HS-5 (cell line): ENCODE measurements around the gene SOX10.
"Not testable (repeated sequence)": the region's sequence is repeated elsewhere in the genome, so short reads cannot be mapped to it uniquely, and the experiment has no call there.

ENCODE experiments used
- DNase-seq: peaks from one replicate; pipeline ENCODE4 v3.0.0-alpha.2; 2012; ENCODE audit warnings: low read depth

Gene SOX10

DNA sequence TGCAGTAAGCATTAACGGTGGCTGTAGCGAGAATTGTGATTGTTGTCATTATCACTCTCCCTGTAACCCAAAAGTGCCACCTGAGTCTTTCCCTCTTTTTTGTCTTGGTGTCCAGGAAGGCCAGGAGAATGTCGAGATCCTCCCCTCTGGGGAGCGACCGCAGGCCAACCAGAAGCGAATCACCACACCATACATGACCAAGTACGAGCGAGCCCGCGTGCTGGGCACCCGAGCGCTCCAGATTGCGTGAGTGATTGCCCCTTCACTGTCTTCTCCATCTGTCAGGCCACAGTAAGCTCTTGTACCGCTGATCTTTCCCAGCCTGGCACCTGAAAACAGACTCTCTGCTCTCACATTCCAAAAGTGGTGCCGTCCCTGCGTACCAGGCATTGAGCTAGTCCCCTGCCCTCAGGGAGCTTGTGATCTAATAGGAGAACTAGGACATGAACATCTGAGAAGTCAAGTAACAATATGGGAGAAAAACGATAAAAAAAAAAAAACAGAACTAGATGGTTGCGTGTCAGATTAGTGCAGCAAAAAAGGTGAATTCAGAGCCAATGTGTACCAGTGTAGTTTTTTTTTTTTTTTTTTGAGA is 25.0 kb downstream of the SOX10 start:
- no peak for DNase-seq

DNA sequence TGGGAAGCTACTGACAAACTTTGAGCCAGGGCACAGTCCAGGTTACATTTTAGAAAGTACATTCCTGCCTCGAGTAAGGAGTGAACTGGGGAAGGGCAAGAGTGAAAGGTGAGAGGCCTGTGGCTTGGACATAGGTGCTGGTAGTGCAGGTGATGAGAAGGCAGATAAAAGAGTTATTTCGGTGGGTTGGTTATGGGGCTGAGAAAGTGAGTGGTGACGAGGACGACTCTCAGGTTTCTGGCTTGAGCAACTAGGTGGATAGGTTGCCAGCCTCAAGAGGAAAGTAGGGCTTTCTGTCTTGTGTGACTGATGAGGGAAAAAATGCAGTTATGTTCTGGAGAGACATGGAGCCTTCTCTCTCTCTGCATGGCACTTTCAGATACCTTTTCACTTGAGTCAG is 27.1 kb downstream of the SOX10 start:
- no peak for DNase-seq

DNA sequence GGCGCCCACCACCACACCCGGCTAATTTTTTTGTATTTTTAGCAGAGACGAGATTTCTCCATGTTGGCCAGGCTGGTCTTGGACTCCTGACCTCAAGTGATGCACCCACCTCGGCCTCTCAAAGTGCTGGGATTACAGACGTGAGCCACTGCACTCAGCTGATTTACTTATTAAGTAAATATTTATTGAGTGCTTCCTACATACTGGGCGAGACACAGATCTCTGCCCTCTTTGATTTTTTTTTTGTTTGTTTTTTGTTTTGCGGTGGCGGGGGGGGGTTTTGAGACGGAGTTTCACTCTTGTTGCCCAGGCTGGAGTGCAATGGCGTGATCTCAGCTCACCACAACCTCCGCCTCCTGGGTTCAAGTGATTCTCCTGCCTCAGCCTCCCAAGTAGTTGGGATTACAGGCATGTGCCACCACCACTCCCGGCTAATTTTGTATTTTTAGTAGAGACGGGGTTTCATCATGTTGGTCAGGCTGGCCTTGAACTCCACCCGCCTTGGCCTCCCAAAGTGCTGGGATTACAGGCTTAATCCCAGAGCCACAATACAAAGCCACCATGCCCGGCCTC is 28.4 kb downstream of the SOX10 start:
- not testable (repeated sequence) for DNase-seq

DNA sequence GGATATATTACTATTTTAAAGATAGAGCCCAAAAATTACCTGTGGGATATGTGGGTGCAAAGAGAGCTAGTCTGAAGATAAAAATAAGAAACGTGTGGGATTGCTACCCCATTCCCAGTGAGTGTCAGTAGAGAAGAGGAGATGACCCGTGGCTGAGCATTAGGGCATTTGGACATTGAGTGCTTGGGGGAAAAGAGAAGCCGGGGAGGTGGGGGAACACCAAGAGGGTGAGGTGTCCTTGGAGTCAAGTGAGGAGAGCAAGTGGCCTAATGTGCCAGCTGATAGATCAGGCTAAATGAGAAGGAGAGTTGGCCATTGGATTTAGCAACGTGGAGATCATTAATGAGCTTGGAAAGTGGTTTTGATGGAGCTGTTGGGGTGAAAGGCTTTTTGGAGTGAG is 29.7 kb downstream of the SOX10 start:
- DNase-seq: no peak

DNA sequence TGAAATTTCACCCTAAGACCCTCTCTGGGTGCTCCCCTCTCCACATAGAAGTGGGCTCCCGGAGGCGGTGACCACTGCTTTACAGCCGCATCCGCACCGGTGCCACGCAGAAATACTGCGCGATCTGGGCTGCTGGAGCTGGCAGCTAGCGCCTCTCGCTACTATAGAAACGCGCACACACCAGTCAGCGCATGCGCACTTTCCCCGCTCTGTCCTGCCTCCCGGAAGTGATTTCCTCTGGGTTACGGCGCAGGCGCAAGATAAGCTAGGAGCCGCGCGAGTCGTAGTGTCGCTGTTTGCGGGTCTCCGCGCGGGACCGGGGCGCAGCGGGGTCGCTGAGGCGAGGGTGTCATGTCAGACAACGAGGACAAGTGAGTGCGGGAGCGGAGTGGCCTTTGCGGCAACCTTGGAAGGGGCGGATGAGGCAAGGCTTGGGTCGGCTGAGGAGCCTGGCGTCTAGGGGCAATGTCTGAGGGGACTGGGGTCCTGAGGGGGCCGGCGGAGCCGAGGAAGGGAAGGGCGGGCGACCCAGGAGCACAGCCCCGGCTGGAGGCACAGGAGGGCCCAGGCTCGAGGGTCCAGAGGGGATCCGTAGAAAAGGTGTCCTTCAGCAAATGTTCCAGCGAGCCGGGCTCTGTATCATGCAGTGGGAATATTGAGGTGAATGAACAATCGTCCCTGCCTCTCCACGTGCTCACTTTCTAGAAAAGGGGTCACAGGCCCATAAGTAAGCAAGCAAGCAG is 30.7 kb downstream of the SOX10 start, which contains the start of the genes C22orf23 and POLR2F:
C22orf23 (minus strand) TSS at position 165 of the 743 bp plus-strand sequence. CDS start 452 bp downstream, outside the sequence.
POLR2F (plus strand) TSS at position 263 of the 743 bp plus-strand sequence; CDS start at position 352, 89 bp downstream.
- DNase-seq: peak; percentile 83

DNA sequence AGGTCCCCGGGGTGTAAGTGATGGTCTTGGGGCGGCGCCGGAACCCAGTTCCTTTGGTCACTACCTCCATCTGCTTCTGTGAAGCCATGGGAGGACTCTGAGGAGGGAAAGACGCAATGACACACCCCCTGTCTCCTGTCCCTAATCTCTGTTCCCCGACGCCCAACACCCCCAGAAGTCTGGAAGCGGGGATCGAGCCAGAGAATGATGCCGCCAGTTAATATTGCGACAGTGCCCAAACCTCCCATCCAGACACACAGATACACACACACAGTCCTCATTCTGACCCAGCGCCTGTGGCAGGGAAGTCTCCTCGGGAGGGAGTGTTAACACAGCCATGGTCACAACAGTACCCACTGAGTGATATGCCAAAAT is 31.3 kb downstream of the SOX10 start:
- DNase-seq: no peak

DNA sequence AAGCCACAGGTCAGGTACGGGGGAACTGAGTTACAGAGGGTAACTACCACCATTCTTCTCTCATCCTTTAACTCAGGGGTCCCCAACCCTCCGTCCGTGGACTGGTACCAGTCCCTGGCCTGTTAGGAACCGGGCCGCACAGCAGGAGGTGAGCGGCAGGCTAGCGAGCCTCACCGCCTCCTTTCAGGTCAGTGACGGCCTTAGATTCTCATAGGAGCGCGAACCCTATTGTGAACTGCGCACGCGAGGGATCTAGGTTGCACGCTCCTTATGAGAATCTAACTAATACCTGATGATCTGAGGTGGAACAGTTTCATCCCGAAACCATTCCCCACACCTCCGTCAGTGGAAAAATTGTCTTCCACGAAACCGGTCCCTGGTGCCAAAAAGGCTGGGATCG is 31.7 kb downstream of the SOX10 start:
- not testable (repeated sequence) for DNase-seq

DNA sequence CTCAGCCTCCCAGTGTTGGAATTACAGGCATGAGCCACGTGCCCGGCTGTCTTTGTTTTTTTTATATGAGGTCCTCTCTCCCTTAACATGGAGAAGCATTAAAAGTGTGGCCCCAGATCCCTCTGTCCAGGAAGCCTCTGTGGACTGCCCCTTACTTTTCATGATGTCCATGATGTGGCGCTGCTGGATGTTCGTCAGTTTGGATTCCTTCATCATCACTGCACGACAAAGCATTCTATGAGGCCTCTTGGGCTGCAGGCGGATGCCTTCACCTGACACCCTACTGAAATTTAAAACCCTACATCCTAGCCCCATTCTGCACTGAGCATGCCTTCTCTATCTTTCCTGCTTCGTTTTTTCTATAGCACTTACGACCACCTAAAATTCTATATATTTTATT is 33.0 kb downstream of the SOX10 start:
- no peak for DNase-seq

DNA sequence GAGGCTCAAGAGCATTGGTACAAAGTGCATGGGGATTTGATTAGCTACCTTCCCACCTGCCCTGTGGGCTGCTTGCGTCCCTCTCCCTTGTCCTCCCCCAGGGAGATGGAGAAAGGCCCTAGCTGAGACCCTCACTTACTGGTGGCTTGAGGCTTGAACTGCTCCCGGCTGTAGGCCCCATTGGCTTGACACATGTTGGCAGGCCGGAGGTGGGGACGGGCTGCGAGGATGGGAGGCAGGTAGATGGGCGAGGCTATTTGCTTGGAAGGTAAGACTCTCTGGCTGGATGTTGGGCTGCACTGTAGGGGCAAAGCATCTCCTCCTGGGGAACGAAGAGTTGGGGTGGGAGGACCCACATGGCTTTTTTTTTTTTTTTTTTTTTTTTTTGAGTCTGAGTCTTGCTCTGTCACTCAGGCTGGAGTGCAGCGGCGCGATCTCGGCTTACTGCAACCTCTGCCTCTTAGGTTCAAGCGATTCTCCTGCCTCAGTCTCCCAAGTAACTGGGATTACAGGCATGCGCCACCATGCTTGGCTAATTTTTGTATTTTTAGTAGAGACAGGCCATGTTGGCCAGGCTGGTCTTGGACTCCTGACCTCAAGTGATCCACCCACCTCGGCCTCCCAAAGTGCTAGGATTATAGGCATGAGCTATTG is 37.1 kb downstream of the SOX10 start:
- not testable (repeated sequence) for DNase-seq

DNA sequence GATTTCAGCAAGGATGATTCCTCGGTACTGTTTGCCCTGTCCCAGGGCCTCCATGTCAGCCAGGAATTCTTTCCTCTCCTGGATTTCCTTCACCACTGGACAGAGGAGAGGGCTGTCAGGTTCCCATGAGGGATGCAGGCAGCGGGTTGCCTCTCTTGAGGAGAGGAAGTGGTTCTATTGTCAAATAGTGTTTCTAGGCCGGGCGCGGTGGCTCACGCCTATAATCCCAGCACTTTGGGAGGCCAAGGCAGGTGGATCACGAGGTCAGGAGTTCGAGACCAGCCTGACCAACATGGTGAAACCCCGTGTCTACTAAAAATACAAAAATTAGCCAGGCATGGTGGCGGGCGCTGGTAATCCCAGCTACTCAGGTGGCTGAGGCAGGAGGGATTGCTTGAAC is 39.9 kb downstream of the SOX10 start:
- not testable (repeated sequence) for DNase-seq

DNA sequence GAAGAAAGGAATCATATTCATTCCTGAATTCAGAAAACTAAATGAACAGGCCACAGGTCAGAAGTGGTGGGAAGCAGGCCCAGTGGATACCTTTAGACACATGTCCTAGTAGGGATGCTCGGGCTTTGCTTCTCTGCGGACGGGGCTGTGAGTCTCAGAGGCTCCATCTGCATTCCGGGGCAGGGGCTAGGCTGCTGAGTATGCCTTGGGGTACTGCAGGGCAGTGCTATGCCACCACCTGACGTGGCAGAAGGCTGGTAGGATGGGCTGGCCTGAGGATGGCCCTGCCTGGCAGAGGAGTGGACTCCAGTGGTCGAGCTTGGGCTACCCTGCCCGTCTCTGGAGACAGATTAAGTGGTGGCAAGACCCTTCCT is 40.5 kb downstream of the SOX10 start:
- no peak for DNase-seq

DNA sequence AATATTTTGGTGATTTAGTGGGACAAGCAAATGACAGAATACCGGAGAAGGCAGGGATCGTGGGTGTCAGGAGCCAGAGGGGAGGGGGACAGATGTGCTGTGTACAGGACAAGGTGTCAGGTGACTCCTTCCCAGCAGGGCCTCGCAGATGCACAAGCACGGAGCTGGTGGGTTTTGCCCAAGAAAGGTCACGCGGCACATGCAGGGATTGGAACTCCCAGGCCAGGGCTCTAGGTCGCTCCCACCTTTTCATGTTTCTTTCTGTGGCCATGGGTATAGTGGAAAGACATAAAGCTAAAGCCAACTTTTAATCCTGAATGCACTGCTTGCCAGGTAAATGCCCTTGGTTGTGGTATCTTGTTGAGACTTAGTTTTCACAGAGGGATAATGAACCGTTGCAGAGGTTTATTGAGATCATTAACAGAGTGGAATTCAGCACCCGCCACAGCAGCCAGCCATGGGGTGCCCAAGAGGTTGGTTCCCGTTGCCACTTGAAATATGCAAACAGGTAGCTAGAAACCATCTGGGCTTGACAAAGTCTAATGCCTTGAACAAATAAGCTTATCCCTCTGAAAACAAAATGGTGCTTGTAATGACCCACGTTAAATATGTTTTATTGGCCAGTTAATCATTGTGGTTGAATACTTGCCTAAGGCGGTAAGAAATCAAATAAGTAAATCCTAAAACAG is 41.1 kb downstream of the SOX10 start:
- DNase-seq: no peak

DNA sequence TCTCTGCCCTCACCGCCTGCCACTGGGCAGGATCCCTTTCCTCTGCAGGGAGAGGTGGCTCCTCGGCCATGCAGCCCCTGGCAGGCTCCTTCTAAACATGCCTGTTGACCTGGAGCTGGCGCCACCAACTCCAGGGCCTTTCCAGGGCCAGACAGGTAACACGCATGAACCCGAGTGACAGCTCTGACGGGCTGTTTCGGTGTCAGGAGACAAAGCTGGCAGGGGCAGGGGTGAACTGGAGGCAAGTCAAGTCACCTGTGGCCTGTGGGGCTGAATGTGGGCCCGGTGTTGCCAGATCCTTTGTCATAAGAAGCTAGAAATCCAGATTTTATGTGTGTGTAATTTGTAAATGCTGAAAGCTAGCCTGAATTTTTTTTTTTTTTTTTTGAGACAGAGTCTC is 42.2 kb downstream of the SOX10 start:
- no peak for DNase-seq

DNA sequence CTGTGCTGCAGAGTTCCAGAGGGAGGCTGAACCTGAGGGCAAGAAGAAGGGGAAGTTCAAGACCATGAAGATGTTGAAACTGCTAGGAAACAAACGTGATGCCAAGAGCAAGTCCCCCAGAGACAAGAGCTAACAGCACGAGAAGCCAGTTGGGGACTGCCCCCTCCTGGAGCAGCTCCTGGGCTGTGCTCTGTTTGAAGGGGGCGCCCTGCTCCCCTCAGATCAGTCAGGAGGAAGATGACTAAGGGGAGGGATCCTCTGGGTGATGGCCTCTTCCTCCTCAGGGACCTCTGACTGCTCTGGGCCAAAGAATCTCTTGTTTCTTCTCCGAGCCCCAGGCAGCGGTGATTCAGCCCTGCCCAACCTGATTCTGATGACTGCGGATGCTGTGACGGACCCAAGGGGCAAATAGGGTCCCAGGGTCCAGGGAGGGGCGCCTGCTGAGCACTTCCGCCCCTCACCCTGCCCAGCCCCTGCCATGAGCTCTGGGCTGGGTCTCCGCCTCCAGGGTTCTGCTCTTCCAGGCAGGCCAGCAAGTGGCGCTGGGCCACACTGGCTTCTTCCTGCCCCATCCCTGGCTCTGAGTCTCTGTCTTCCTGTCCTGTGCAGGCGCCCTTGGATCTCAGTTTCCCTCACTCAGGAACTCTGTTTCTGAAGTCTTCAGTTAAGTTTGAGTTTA is 43.5 kb downstream of the SOX10 start:
- DNase-seq: no peak

DNA sequence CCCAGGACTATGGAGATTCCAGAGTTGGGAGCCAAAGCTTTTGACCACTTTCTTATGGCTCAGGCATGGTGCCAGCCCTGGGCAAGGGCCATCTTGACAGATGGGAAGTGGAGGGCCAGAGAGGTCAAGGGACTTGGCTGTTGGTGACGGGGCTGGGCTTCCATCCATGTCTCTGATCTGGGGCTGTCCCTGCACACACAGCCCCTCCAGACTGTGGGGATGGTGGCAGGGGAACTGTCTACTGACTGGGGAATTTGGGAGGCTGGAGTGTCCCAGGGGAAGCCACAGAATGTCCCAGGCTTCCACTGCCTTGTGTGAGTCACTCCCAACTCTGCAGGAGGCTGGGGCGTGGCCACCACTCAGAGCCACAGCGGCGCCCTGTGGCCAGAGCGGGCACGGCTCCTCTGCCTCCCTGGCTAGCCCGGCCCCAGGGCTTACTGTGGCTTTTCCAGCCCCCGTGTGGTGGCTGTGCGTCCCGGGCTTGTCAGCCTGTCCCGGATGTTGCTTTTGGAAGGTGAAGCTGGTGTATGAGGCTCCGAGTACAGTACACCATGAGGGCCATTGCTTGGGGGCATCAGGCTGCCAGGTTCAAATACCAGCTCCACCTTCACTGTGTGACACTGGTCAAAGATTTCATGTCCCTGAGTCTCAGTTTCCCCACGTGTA is 50.5 kb downstream of the SOX10 start:
- peak; percentile 82 for DNase-seq

DNA sequence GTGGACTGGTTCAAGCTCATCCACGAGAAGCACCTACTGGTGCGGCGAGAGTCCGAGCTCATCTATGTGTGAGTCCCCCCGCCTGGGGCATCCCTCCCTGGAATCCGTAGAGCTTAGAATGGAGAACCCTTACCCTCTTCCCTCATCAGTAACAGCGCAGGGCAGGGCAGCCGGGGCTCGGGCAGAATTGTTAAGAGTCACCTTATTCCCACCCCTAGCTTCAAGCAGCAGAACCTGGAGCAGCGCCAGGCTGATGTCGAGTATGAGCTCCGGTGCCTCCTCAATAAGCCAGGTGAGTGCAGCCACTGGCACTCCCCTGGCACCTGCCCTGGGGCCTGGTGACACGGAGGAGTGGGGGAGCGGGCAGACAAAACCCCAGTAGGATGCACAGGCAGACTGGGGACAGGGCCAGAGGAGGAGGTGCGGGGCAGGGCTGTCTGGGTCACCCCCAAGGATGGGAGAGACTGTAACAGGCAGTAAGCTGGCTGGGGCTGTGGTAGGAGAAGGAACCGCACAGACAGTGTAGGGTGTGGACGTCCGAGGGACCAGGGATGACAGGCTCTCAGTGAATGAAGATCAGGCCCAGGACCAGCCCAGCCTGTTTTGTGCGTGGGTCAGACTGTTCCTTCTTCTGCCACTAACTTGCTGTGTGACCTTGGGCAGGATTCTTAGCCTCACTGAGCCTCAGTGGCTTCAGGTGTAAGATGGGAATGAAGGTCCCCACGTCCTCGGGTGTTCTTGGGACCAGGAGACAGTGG is 51.4 kb downstream of the SOX10 start:
- DNase-seq: no peak

DNA sequence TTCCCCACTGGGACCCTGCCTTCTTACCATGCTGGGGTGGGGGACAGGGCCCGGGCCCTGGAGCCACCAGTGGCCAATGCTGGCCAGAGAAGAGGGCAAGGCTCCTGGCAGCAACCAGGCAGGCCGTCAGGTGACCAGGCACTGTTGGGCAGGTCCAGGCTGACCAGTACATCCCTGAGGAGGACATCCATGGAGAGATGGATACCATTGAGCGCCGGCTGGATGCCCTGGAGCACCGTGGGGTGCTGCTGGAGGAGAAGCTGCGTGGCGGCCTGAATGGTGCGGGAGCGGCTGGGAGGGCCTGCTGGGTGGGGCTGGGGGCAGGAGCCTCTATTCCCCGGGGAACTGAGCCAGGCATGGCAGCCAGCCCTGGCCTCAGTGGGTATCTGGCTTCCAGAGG is 52.0 kb downstream of the SOX10 start:
- no peak for DNase-seq

DNA sequence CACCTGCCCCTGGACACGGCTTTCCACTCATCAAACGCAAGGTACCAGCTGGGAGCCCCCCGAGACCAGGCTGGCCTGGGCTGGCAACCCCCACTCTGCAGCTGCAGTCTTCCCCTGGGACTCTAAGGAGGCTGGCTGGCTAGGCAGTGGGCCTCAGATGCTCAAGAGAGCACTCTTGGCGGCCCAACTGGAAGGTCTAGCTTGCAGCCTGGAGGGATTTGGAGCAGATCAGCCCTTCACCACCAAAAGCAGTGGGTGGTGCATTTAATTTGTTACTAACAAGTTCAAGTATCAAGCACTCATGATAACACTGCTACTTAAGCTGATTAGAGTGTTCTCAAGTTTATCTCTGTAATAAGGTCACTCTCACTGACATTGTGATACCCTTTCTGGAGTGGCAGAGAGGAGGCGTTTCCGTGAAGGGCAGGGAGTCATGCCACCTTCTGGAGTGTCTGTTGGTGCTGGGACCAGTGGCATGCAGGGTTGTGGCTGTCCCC is 52.4 kb downstream of the SOX10 start:
- no peak for DNase-seq

DNA sequence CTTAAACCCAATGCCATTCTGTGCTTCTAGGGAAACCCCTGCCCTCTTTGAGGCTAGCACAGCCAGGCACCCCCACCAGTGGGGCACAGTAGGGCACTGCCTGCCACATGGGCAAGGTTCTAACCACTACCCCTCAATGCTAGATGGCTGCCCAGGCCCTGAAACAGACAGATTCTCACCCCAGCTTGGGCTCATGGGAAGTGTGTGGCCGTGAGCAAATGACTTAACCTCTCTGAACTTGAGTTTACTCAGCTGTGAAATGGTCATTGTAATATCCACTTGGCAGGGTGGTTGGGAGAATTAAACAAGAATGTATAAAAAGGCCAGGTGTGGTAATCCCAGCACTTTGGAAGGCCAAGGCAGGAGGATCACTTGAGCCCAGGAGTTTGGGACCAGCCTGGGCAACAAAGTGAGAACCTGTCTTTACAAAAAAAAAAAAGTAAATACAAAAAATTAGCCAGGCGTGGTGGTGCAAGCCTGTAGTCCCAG is 53.4 kb downstream of the SOX10 start:
- DNase-seq: no peak
